SK-N-SH treated with all-trans-retinoic acid at 6 μM for 48 hours (cell line): ENCODE measurements around the gene PRR23C.

Experiments
- ATAC-seq: fragments of 200-7000 bp; cut with Tn5 transposase; 3 replicates; pipeline ENCODE4 v1.9.1; 2020; ENCODE audit warnings: mild to moderate bottlenecking, moderate library complexity
- ARNTL ChIP-seq: fragments of 450-650 bp; formaldehyde crosslinking; IDR thresholded peaks from 2 replicates; pipeline ENCODE4 v1.5.0; 2020; ENCODE audit warnings: low read depth, mild to moderate bottlenecking, moderate library complexity, borderline replicate concordance
- BACH2 ChIP-seq: fragments of 250-450 bp; sonication (Bioruptor Pico); IDR thresholded peaks from 2 replicates; pipeline ENCODE4 v1.9.0; 2021; ENCODE audit warnings: mild to moderate bottlenecking, borderline replicate concordance
- CREB5 ChIP-seq: fragments of 250-450 bp; sonication (Bioruptor Pico); IDR thresholded peaks from 2 replicates; pipeline ENCODE4 v1.5.1; 2020; ENCODE audit warnings: low read depth, mild to moderate bottlenecking, moderate library complexity
- CSDC2 ChIP-seq: fragments of 250-450 bp; sonication (Bioruptor Pico); IDR thresholded peaks from 2 replicates; pipeline ENCODE4 v1.5.0; 2020; ENCODE audit warnings: mild to moderate bottlenecking, moderate library complexity
- CSRNP3 ChIP-seq: fragments of 250-450 bp; sonication (Bioruptor Pico); IDR thresholded peaks from 2 replicates; pipeline ENCODE4 v1.5.1; 2021; ENCODE audit warnings: mild to moderate bottlenecking, moderate library complexity
- ESRRG ChIP-seq: fragments of 250-450 bp; sonication (Bioruptor Pico); IDR thresholded peaks from 2 replicates; pipeline ENCODE4 v1.6.1; 2021; ENCODE audit warnings: mild to moderate bottlenecking
- GLIS3 ChIP-seq: fragments of 250-450 bp; sonication (Bioruptor Pico); IDR thresholded peaks from 2 replicates; pipeline ENCODE4 v1.5.0; 2020; ENCODE audit warnings: mild to moderate bottlenecking, moderate library complexity
- ISL1 ChIP-seq: fragments of 250-450 bp; sonication (Bioruptor Pico); IDR thresholded peaks from 2 replicates; pipeline ENCODE4 v2.1.2; 2022; ENCODE audit warnings: mild to moderate bottlenecking, moderate library complexity
- OSR1 ChIP-seq: fragments of 250-450 bp; sonication (Bioruptor Pico); IDR thresholded peaks from 2 replicates; pipeline ENCODE4 v1.8.0; 2022; ENCODE audit warnings: moderate library complexity, mild to moderate bottlenecking, inconsistent platforms
- PATZ1 ChIP-seq: fragments of 250-450 bp; sonication (Bioruptor Pico); IDR thresholded peaks from 2 replicates; pipeline ENCODE4 v1.8.0; 2020; ENCODE audit warnings: mild to moderate bottlenecking, moderate library complexity, borderline replicate concordance
- POU6F1 ChIP-seq: fragments of 250-450 bp; sonication (Bioruptor Pico); IDR thresholded peaks from 2 replicates; pipeline ENCODE4 v1.8.0; 2021; ENCODE audit warnings: low read depth, mild to moderate bottlenecking, moderate library complexity, borderline replicate concordance
- PPARA ChIP-seq: fragments of 250-450 bp; sonication (Bioruptor Pico); IDR thresholded peaks from 2 replicates; pipeline ENCODE4 v1.5.0; 2020; ENCODE audit warnings: mild to moderate bottlenecking, borderline replicate concordance
- RARB ChIP-seq: fragments of 250-450 bp; sonication (Bioruptor Pico); IDR thresholded peaks from 2 replicates; pipeline ENCODE4 v1.8.0; 2021; ENCODE audit warnings: mild to moderate bottlenecking, moderate library complexity
- SNAI2 ChIP-seq: fragments of 250-450 bp; sonication (Bioruptor Pico); IDR thresholded peaks from 2 replicates; pipeline ENCODE4 v1.5.0; 2020; ENCODE audit warnings: mild to moderate bottlenecking, moderate library complexity
- TCF4 ChIP-seq: fragments of 250-450 bp; sonication (Bioruptor Pico); IDR thresholded peaks from 2 replicates; pipeline ENCODE4 v1.8.0; 2021; ENCODE audit warnings: mild to moderate bottlenecking, moderate library complexity, borderline replicate concordance
- TOX ChIP-seq: fragments of 250-450 bp; sonication (Bioruptor Pico); IDR thresholded peaks from 2 replicates; pipeline ENCODE4 v1.8.0; 2021; ENCODE audit warnings: mild to moderate bottlenecking, moderate library complexity, borderline replicate concordance
- ZC3H10 ChIP-seq: fragments of 250-450 bp; sonication (Bioruptor Pico); IDR thresholded peaks from 2 replicates; pipeline ENCODE4 v1.5.1; 2021; ENCODE audit warnings: mild to moderate bottlenecking, moderate library complexity
- ZFP3 ChIP-seq: fragments of 250-450 bp; sonication (Bioruptor Pico); IDR thresholded peaks from 2 replicates; pipeline ENCODE4 v1.5.0; 2020; ENCODE audit warnings: mild to moderate bottlenecking, moderate library complexity
- ZFP30 ChIP-seq: fragments of 450-650 bp; formaldehyde crosslinking; IDR thresholded peaks from 2 replicates; pipeline ENCODE4 v1.5.0; 2022; ENCODE audit warnings: mild to moderate bottlenecking, moderate library complexity
- ZNF70 ChIP-seq: fragments of 450-650 bp; formaldehyde crosslinking; IDR thresholded peaks from 2 replicates; pipeline ENCODE4 v1.5.0; 2020; ENCODE audit warnings: mild to moderate bottlenecking, moderate library complexity
- ZNF8 ChIP-seq: fragments of 450-650 bp; formaldehyde crosslinking; IDR thresholded peaks from 2 replicates; pipeline ENCODE4 v1.5.0; 2020; ENCODE audit warnings: mild to moderate bottlenecking, moderate library complexity

The PRR23C gene

GRCh38 chr3:139074565-139075115 is 29.9 kb upstream of the PRR23C start:
- ATAC-seq = no peak
- TF ChIP-seq SNAI2 = no peak

- no peak for TF ChIP-seq ZFP3 (CRISPR knock-in tag)
- ATAC-seq = no peak
Observed at GRCh38 chr3:139062918-139063317, 18.2 kb upstream of the PRR23C start.

GRCh38 chr3:139052802-139053600 is 8.3 kb upstream of the PRR23C start:
- ATAC-seq = no peak
- TF ChIP-seq ZNF8 (CRISPR knock-in tag) (no peak), PPARA (no peak), OSR1 (CRISPR knock-in tag) (no peak), SNAI2 (no peak), BACH2 (CRISPR knock-in tag) (no peak), ESRRG (CRISPR knock-in tag) (no peak), PATZ1 (CRISPR knock-in tag) (no peak), ZFP30 (CRISPR knock-in tag) (no peak), CSDC2 (CRISPR knock-in tag) (no peak), ZFP3 (CRISPR knock-in tag) (no peak), POU6F1 (CRISPR knock-in tag) (no peak), CSRNP3 (CRISPR knock-in tag) (no peak), ARNTL (CRISPR knock-in tag) (no peak), RARB (CRISPR knock-in tag) (no peak), ISL1 (CRISPR knock-in tag) (no peak), TOX (CRISPR knock-in tag) (no peak), GLIS3 (CRISPR knock-in tag) (no peak)

- no peak for ATAC-seq
- TF ChIP-seq ZNF70 (CRISPR knock-in tag) (no peak), ZFP30 (CRISPR knock-in tag) (no peak), TCF4 (CRISPR knock-in tag) (no peak), OSR1 (CRISPR knock-in tag) (no peak), ESRRG (CRISPR knock-in tag) (no peak), ZC3H10 (CRISPR knock-in tag) (no peak), ARNTL (CRISPR knock-in tag) (no peak), PPARA (no peak), POU6F1 (CRISPR knock-in tag) (no peak), CREB5 (CRISPR knock-in tag) (no peak), SNAI2 (no peak), CSRNP3 (CRISPR knock-in tag) (no peak), BACH2 (CRISPR knock-in tag) (no peak), RARB (CRISPR knock-in tag) (no peak), TOX (CRISPR knock-in tag) (no peak), GLIS3 (CRISPR knock-in tag) (no peak), ZFP3 (CRISPR knock-in tag) (no peak), CSDC2 (CRISPR knock-in tag) (no peak), PATZ1 (CRISPR knock-in tag) (no peak)
Observed at GRCh38 chr3:139043554-139044365, 932 bp downstream of the PRR23C start.
